ENCODE results near the gene OR2A14. TPM values are rescaled to one million over a fixed set of nuclear protein-coding genes. Genes with fewer than 3 reads are reported as not detected.
"Not testable (repeated sequence)": the region's sequence is repeated elsewhere in the genome, so short reads cannot be mapped to it uniquely, and the experiment has no call there.

OR2A14 gene
- total RNA-seq, 4 donors from 2014 or later = not detected

DNA sequence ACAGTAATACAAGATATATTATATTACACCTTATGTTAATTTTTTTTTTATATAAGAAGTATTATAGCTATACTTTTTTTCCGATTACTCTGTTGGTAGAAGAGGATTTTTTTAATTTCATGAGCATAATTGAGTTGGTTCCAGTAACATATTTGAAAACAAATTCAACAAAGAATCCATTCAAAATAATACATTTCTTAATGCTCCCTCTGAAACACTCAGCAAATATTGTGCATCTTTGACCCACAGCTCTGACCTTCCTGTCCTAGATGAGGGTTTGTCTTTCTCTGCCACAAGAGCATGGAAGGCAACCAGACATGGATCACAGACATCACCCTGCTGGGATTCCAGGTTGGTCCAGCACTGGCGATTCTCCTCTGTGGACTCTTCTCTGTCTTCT is 13.7 kb upstream of the OR2A14 start, which contains the start of gene OR2A2:
TSS of gene OR2A2 (plus strand) at position 301 of the 400 bp plus-strand sequence. CDS start at position 301, 0 bp downstream.
- Histone ChIP-seq H3K4me1 (no peaks in the 10 kb centered on the region), H3K27ac (no peak within 1 kb of the TSS), H3K9me3 (no peaks in the 10 kb centered on the region), H3K27me3 (no peaks in the 10 kb centered on the region), H3K4me3 (no peak within 1 kb of the TSS), H3K36me3 (no peaks in the 10 kb centered on the region)
- DNase-seq (ENCODE audit: low spot score in 2 of 2) = no peak
- WGBS = 88% methylated on average over 2 of the region's 2 CpGs
- no peak for TF ChIP-seq POLR2A (IDR thresholded peaks at IDR 0.05)

DNA sequence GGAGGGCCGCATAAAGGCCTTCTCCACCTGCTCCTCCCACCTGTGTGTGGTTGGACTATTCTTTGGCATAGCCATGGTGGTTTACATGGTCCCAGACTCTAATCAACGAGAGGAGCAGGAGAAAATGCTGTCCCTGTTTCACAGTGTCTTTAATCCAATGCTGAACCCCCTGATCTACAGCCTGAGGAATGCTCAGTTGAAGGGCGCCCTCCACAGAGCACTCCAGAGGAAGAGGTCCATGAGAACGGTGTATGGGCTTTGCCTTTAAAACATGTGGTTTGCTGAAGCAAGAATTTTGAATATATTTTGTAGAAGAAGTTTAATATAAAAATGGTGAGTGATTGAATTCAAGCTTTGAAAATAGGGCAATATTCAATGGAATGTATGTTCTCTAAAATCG is 12.7 kb upstream of the OR2A14 start:
- no peak for TF ChIP-seq POLR2AphosphoS5 (IDR thresholded peaks at IDR 0.05)
- no peak for TF ChIP-seq CTCF (IDR thresholded peaks at IDR 0.05)
- TF ChIP-seq POLR2A (IDR thresholded peaks at IDR 0.05) = no peak
- no peak for TF ChIP-seq EP300 (IDR thresholded peaks at IDR 0.05)
- Histone ChIP-seq H3K27me3 (no peaks in the 10 kb centered on the region), H3K36me3 (no peaks in the 10 kb centered on the region), H3K9me3 (no peaks in the 10 kb centered on the region), H3K27ac (no peak overlapping the region), H3K4me1 (no peaks in the 10 kb centered on the region), H3K4me3 (no peak overlapping the region)
- no peak for DNase-seq (ENCODE audit: low spot score in 2 of 2)
- WGBS = 93% methylated on average over 4 of the region's 5 CpGs

- TF ChIP-seq POLR2AphosphoS5 (IDR thresholded peaks at IDR 0.05) (no peak), CTCF (IDR thresholded peaks at IDR 0.05) (no peak), EP300 (IDR thresholded peaks at IDR 0.05) (no peak), POLR2A (IDR thresholded peaks at IDR 0.05) (no peak)
- Histone ChIP-seq H3K27me3 (no peaks in the 10 kb centered on the region), H3K36me3 (no peaks in the 10 kb centered on the region), H3K4me1 (no peaks in the 10 kb centered on the region), H3K4me3 (no peak overlapping the region), H3K27ac (no peak overlapping the region), H3K9me3 (no peaks in the 10 kb centered on the region)
- no peak for DNase-seq (ENCODE audit: low spot score in 2 of 2)
- 57% methylated on average over 1 of the region's 1 CpG for WGBS
Measured at GRCh38 chr7:144113651-144114050, 9.3 kb upstream of the OR2A14 start.

DNA sequence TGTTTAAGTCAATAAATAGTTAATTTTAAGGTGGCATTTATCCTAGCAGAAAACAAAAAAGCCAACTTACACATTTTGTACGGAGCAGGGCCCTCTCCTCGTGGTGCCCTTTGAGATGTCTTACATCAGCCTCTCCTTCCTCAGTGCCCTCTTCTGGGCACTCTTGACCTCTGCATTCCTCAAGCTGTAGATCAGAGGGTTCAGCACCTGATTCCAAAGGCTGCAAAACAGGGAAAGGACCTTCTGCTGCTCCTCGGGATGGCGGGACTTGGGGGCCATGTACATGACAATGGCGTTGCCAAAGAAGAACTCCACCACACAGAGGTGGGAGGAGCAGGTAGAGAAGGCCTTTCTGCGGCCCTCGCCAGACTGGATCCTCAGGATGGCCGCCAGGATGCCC is 4.6 kb upstream of the OR2A14 start:
- Histone ChIP-seq H3K4me1 (no peaks in the 10 kb centered on the region), H3K9me3 (no peaks in the 10 kb centered on the region), H3K4me3 (no peak overlapping the region), H3K36me3 (no peaks in the 10 kb centered on the region), H3K27ac (no peak overlapping the region), H3K27me3 (no peaks in the 10 kb centered on the region)
- no peak for DNase-seq (ENCODE audit: low spot score in 2 of 2)
- 63% methylated on average over 8 of the region's 8 CpGs for WGBS
- no peak for TF ChIP-seq POLR2AphosphoS5 (IDR thresholded peaks at IDR 0.05)
- no peak for TF ChIP-seq POLR2A (IDR thresholded peaks at IDR 0.05)
- no peak for TF ChIP-seq CTCF (IDR thresholded peaks at IDR 0.05)
- no peak for TF ChIP-seq EP300 (IDR thresholded peaks at IDR 0.05)

DNA sequence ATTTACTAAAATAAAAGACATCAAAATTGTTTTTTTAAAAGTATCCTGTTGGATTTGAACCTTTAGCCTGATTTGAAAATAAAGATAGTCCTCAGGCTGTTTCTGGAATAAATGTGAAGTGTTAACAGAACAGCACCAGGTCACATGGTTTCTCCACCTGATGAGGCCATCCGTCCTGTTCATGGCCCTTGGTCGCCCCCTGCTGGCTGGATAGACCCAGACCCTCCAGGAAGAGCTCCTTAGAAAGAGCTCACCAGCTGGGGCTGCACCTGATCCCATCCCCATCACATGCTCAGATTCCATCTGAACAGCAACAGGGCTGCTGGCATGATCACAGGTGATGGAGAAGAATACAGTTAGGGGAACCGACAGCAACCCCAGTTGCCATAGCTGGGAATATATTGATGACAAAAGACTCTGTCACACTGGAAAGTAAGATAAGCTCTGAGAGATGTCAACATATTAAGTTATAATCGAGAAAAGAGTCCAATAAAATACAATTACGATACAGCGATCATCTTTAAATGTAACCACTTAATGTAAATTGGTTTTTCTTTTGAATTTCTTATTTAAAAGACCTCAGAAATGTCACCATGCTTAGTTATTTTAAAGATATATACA is 4.8 kb downstream of the OR2A14 start:
- 40% methylated on average over 6 of the region's 6 CpGs for WGBS
- no peaks in the 10 kb centered on the region for H3K27me3 ChIP-seq
- no peaks in the 10 kb centered on the region for H3K9me3 ChIP-seq

DNA sequence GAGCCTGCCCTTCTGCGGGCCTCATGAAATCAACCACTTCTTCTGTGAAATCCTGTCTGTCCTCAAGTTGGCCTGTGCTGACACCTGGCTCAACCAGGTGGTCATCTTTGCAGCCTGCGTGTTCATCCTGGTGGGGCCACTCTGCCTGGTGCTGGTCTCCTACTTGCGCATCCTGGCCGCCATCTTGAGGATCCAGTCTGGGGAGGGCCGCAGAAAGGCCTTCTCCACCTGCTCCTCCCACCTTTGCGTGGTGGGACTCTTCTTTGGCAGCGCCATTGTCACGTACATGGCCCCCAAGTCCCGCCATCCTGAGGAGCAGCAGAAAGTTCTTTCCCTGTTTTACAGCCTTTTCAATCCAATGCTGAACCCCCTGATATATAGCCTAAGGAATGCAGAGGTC is 6.6 kb downstream of the OR2A14 start:
- not testable (repeated sequence) for H3K4me1 ChIP-seq; H3K27ac ChIP-seq; DNase-seq (ENCODE audit: low spot score in 2 of 2); H3K9me3 ChIP-seq; H3K4me3 ChIP-seq; H3K27me3 ChIP-seq; H3K36me3 ChIP-seq
- WGBS = 88% methylated on average over 9 of the region's 9 CpGs

More for the DNA sequence above, 4.8 kb downstream of the OR2A14 start:
- Histone ChIP-seq H3K4me3 (no peak overlapping the region), H3K36me3 (no peaks in the 10 kb centered on the region), H3K27ac (no peak overlapping the region), H3K4me1 (no peaks in the 10 kb centered on the region)
- TF ChIP-seq POLR2A (IDR thresholded peaks at IDR 0.05) (no peak), CTCF (IDR thresholded peaks at IDR 0.05) (peak; percentile 36 to 73), POLR2AphosphoS5 (IDR thresholded peaks at IDR 0.05) (no peak)
- DNase-seq (ENCODE audit: low spot score in 2 of 2) = peak; percentile 86 to 92

Data from suprapubic skin (tissue), 4 donors.